GM13977 (cell line): ENCODE results near the gene CHRNB1.
A peak's percentile ranks its signal among the peaks of the same experiment; 100 is the strongest.

Experiments
- DNase-seq: peaks from one replicate; pipeline ENCODE4 v3.0.0; 2012; ENCODE audit warnings: low spot score
- in situ Hi-C: fragments of 300-500 bp; cut with MboI; formaldehyde crosslinking; loops from one replicate; pipeline ENCODE4 v1.12.0; 2022; ENCODE audit warnings: low sequenced_read_pairs, low pct_unique_long_range_greater_than_20kb, mixed read lengths, inconsistent platforms; ENCODE audit not compliant: unreplicated experiment
- TF ChIP-seq, protein P1 (sequence below): IDR thresholded peaks from 2 replicates; pipeline ENCODE4 v1.5.1; 2012; ENCODE audit warnings: mild to moderate bottlenecking, control low read depth; ENCODE audit not compliant: insufficient read depth; ENCODE audit errors: extremely low read depth, missing control alignments

CHRNB1 gene

GRCh38 chr17:7404737-7405349 is 40.0 kb upstream of the CHRNB1 start:
- in situ Hi-C loops = no loop called here
- TF ChIP-seq, protein P1, sequence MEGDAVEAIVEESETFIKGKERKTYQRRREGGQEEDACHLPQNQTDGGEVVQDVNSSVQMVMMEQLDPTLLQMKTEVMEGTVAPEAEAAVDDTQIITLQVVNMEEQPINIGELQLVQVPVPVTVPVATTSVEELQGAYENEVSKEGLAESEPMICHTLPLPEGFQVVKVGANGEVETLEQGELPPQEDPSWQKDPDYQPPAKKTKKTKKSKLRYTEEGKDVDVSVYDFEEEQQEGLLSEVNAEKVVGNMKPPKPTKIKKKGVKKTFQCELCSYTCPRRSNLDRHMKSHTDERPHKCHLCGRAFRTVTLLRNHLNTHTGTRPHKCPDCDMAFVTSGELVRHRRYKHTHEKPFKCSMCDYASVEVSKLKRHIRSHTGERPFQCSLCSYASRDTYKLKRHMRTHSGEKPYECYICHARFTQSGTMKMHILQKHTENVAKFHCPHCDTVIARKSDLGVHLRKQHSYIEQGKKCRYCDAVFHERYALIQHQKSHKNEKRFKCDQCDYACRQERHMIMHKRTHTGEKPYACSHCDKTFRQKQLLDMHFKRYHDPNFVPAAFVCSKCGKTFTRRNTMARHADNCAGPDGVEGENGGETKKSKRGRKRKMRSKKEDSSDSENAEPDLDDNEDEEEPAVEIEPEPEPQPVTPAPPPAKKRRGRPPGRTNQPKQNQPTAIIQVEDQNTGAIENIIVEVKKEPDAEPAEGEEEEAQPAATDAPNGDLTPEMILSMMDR = no peak
- peak; percentile 81 for DNase-seq

- DNase-seq = no peak
- TF ChIP-seq, protein P1 = no peak
- in situ Hi-C loops = no loop called here
Observed at GRCh38 chr17:7405350-7406234, 39.3 kb upstream of the CHRNB1 start.

GRCh38 chr17:7406235-7406825 is 38.5 kb upstream of the CHRNB1 start:
- TF ChIP-seq, protein P1 = no peak
- in situ Hi-C loops = no loop called here
- DNase-seq = no peak

- in situ Hi-C loops = no loop called here
- no peak for DNase-seq
- TF ChIP-seq, protein P1 = no peak
Observed at GRCh38 chr17:7407082-7407481, 37.8 kb upstream of the CHRNB1 start.

DNA sequence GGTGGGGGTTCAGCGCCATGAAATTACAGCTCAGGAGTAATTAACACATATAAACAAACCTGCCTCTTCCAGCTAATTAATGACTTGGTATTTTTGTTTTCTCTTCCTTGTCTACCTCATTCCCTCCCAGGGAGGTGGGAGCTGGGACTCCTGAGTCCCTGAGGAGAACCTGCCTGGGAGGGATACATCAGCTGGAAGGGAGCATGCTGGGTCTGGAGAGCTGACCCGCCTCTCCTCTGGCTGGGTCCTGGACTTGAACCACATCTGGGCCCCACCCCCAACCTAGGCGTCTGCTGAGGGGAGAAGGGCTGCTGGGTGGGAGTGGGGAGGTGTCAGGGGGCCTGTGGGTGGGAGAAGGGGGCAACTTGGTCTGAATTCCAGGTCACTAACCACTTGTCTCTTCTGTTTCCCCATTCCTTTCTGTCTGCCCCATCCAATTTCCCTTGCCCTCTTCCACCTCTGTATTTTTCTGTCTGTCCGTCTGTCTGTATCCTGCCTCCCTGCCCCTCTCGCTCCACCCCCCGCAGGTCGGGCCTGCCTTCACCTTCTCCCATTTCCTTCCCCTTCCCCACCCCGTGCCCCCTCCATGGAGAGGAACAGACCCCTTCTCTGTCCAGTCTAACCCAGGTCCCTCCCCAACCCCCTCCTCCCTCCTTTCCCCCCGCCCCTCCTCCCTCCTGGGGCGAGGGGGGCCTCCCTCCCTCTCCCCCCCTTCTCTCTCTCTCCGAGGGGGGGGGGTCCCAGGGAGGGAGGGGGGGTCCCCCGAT is 37.2 kb upstream of the CHRNB1 start, which contains the start of gene NLGN2:
TSS of gene NLGN2 (plus strand) at position 361 of the 767 bp plus-strand sequence. CDS start 411 bp downstream, outside the sequence.
- DNase-seq = no peak
- in situ Hi-C loops = no loop called here
- TF ChIP-seq, protein P1 = no peak

GRCh38 chr17:7408252-7408727 is 36.6 kb upstream of the CHRNB1 start:
- TF ChIP-seq, protein P1 = no peak
- in situ Hi-C loops = no loop called here
- DNase-seq = no peak
